T-helper 1 cell treated with Interleukin-12 subunit alpha and Interleukin-12 subunit beta and Interleukin-4 antibody, amounts not matched to agents 30 ng/mL and 1 ng/mL, for 36 hours (primary cell): ENCODE data around the gene NUDT6. TPM values are rescaled to one million over a fixed set of nuclear protein-coding genes. Genes with fewer than 3 reads are reported as not detected.
"Not testable (repeated sequence)": the region's sequence is repeated elsewhere in the genome, so short reads cannot be mapped to it uniquely, and the experiment has no call there.

Experiments
- intact Hi-C: fragments of 100-400 bp; cut with micrococcal nuclease; formaldehyde crosslinking; loops from one replicate; pipeline ENCODE4 v1.15.1; 2024
- total RNA-seq: library from RNA; stranded (reverse); gene quantifications from 2 replicates; pipeline ENCODE4 v1.2.3, GENCODE V29; 2022

Gene NUDT6
- total RNA-seq, 1 donor from 2014 or later = 8.3 TPM

- intact Hi-C loops = no loop called here
Measured at GRCh38 chr4:122879001-122879400, 43.4 kb downstream of the NUDT6 start.

- intact Hi-C loops = no loop called here
Measured at GRCh38 chr4:122876456-122876855, 45.9 kb downstream of the NUDT6 start.

- intact Hi-C loops = no loop called here
Measured at GRCh38 chr4:122875949-122876348, 46.4 kb downstream of the NUDT6 start.

- intact Hi-C loops = no loop called here
Measured at GRCh38 chr4:122873821-122874593, 48.4 kb downstream of the NUDT6 start.

- intact Hi-C loops = no loop called here
Measured at GRCh38 chr4:122873146-122873545, 49.3 kb downstream of the NUDT6 start.

GRCh38 chr4:122868235-122868634, 54.2 kb downstream of the NUDT6 start:
- intact Hi-C loops = not testable (repeated sequence)

GRCh38 chr4:122865425-122865824, 57.0 kb downstream of the NUDT6 start:
- intact Hi-C loops = no loop called here

- intact Hi-C loops = no loop called here
Measured at GRCh38 chr4:122863639-122864038, 58.8 kb downstream of the NUDT6 start.

GRCh38 chr4:122861172-122861943, 61.0 kb downstream of the NUDT6 start:
- intact Hi-C loops = no loop called here

GRCh38 chr4:122858705-122859104, 63.7 kb downstream of the NUDT6 start:
- intact Hi-C loops = no loop called here

GRCh38 chr4:122857160-122857559, 65.2 kb downstream of the NUDT6 start:
- intact Hi-C loops = no loop called here

- intact Hi-C loops = no loop called here
Measured at GRCh38 chr4:122855353-122855890, 67.0 kb downstream of the NUDT6 start.

- intact Hi-C loops = no loop called here
Measured at GRCh38 chr4:122854447-122855352, 67.7 kb downstream of the NUDT6 start.

GRCh38 chr4:122851568-122851967, 70.8 kb downstream of the NUDT6 start:
- intact Hi-C loops = no loop called here

GRCh38 chr4:122849789-122850188, 72.6 kb downstream of the NUDT6 start:
- intact Hi-C loops = not testable (repeated sequence)

- intact Hi-C loops = no loop called here
Measured at GRCh38 chr4:122847931-122848330, 74.5 kb downstream of the NUDT6 start.

- intact Hi-C loops = no loop called here
Measured at GRCh38 chr4:122845760-122846159, 76.6 kb downstream of the NUDT6 start.

GRCh38 chr4:122845066-122845465, 77.3 kb downstream of the NUDT6 start:
- intact Hi-C loops = no loop called here

- intact Hi-C loops = not testable (repeated sequence)
Measured at GRCh38 chr4:122844391-122844790, 78.0 kb downstream of the NUDT6 start.

GRCh38 chr4:122842984-122843531, 79.3 kb downstream of the NUDT6 start:
- intact Hi-C loops = no loop called here
